Thoracic aorta (tissue), 2 donors: ENCODE results near the gene HHIP. TPM values are rescaled to one million over a fixed set of nuclear protein-coding genes. Genes with fewer than 3 reads are reported as not detected.

Experiments
- ATAC-seq: fragments of 150-250 bp; one replicate; pipeline ENCODE4 v1.8.0; 2017; ENCODE audit warnings: low read depth; ENCODE audit not compliant: insufficient number of reproducible peaks, low FRiP score
- DNase-seq: peaks from one replicate; pipeline ENCODE4 v3.0.0-alpha.2; 2020; ENCODE audit warnings: low spot score
- H3K27ac ChIP-seq, 2 donors: fragments of 200-600 bp; sonication (generic); 1 replicate in 1 of 2; 2 replicates in 1 of 2; pipeline ENCODE4 v1.5.1; 2016; ENCODE audit warnings: mild to moderate bottlenecking in 2 of 2, moderate library complexity in 2 of 2
- H3K27me3 ChIP-seq: fragments of 200-600 bp; sonication (generic); replicated peaks from 2 replicates; pipeline ENCODE4 v1.6.0; 2016; ENCODE audit warnings: mild to moderate bottlenecking; ENCODE audit not compliant: insufficient read depth
- H3K36me3 ChIP-seq: fragments of 200-600 bp; sonication (generic); one replicate; pipeline ENCODE4 v1.5.1; 2016
- H3K4me1 ChIP-seq, 2 donors: fragments of 200-600 bp; sonication (generic); 1 replicate in 1 of 2; 2 replicates in 1 of 2; pipeline versions ENCODE4 v1.5.1 to v1.6.0; 2016; ENCODE audit warnings: low read depth in 2 of 2, mild to moderate bottlenecking in 1 of 2; ENCODE audit not compliant: control insufficient read depth in 1 of 2
- H3K4me3 ChIP-seq: fragments of 200-600 bp; sonication (generic); 2 replicates; pipeline ENCODE4 v1.5.1; 2016; ENCODE audit warnings: mild to moderate bottlenecking
- H3K9me3 ChIP-seq: fragments of 200-600 bp; sonication (generic); 2 replicates; pipeline ENCODE4 v1.5.1; 2016
- total RNA-seq, 2 donors: library from RNA; depleted of rRNA; stranded (reverse); fragments of >200 nt; gene quantifications; one replicate each; pipeline versions ENCODE4 v1.1.0 to v1.2.3, GENCODE V29; 2016
- TF ChIP-seq, protein P1 (sequence below): fragments of 200-600 bp; sonication (generic); IDR thresholded peaks from one replicate; pipeline ENCODE4 v1.5.1; 2019; ENCODE audit warnings: antibody characterized with exemption

HHIP gene, protein sequence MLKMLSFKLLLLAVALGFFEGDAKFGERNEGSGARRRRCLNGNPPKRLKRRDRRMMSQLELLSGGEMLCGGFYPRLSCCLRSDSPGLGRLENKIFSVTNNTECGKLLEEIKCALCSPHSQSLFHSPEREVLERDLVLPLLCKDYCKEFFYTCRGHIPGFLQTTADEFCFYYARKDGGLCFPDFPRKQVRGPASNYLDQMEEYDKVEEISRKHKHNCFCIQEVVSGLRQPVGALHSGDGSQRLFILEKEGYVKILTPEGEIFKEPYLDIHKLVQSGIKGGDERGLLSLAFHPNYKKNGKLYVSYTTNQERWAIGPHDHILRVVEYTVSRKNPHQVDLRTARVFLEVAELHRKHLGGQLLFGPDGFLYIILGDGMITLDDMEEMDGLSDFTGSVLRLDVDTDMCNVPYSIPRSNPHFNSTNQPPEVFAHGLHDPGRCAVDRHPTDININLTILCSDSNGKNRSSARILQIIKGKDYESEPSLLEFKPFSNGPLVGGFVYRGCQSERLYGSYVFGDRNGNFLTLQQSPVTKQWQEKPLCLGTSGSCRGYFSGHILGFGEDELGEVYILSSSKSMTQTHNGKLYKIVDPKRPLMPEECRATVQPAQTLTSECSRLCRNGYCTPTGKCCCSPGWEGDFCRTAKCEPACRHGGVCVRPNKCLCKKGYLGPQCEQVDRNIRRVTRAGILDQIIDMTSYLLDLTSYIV
- under 1 TPM; 0.49 to 0.54 TPM for total RNA-seq

DNA sequence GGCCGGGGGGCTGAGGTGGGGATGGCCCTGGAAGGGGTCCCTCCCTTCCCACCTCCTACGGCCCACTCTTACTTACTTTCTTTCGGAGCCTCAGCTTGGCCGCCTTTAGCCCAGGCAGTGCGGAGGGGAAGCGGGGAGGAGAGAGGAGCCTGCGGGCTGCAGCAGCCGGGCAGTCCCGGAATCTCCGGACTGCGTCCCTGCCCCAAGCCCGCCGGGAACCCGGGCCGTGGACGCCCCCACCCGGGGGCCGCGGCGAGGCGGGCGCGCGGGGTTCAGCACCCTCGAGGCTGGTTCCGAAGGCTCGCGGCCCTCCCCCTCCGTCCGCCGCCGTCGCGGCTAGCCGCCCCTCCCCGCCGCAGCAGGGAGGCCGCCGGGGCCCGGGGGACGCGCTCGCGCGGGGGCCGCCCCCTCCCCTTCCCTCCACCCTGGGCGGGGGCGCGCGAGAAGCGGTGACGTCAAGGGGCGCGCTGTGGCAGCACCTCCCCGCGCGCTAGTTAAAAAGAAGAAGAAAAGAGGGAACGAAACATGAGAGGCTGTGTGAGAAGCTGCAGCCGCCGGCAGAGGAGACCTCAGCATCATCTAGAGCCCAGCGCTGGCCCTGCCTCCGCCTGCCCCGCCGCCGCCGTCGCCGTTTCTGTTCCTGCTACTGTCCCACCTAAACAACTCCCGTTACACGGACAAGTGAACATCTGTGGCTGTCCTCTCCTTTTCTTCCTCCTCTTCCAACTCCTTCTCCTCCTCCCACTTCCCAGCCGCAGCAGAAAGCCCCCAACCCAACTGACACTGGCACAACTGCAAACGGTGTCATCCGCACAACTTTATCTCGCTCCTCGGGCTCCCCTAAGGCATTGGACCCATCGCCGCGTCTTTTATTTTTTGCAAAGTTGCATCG is at the start of gene HHIP:
Gene HHIP, plus strand, starts transcription at position 526 of the 892 bp plus-strand sequence. CDS start 520 bp downstream, outside the sequence.
- no peak for ATAC-seq
- DNase-seq, result no peak
- Histone ChIP-seq H3K27me3 (no peaks in the 10 kb centered on the region), H3K27ac (no peak within 1 kb of the TSS), H3K36me3 (no peaks in the 10 kb centered on the region), H3K4me1 (peaks cover 9 to 13% of the 10 kb centered on the region in 2 donors), H3K9me3 (no peaks in the 10 kb centered on the region), H3K4me3 (peak within 1 kb of the TSS; percentile 76)
- TF ChIP-seq, protein P1, sequence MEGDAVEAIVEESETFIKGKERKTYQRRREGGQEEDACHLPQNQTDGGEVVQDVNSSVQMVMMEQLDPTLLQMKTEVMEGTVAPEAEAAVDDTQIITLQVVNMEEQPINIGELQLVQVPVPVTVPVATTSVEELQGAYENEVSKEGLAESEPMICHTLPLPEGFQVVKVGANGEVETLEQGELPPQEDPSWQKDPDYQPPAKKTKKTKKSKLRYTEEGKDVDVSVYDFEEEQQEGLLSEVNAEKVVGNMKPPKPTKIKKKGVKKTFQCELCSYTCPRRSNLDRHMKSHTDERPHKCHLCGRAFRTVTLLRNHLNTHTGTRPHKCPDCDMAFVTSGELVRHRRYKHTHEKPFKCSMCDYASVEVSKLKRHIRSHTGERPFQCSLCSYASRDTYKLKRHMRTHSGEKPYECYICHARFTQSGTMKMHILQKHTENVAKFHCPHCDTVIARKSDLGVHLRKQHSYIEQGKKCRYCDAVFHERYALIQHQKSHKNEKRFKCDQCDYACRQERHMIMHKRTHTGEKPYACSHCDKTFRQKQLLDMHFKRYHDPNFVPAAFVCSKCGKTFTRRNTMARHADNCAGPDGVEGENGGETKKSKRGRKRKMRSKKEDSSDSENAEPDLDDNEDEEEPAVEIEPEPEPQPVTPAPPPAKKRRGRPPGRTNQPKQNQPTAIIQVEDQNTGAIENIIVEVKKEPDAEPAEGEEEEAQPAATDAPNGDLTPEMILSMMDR, result no peak

- no peak overlapping the region for H3K4me3 ChIP-seq
- TF ChIP-seq, protein P1, result no peak
- H3K4me1 ChIP-seq, result no peaks in the 10 kb centered on the region
- no peaks in the 10 kb centered on the region for H3K27me3 ChIP-seq
- ATAC-seq, result no peak
- H3K27ac ChIP-seq, result no peak overlapping the region
- no peaks in the 10 kb centered on the region for H3K36me3 ChIP-seq
- no peaks in the 10 kb centered on the region for H3K9me3 ChIP-seq
- DNase-seq, result no peak
Measured at GRCh38 chr4:144597171-144597570, 48.8 kb upstream of the HHIP start.

DNA sequence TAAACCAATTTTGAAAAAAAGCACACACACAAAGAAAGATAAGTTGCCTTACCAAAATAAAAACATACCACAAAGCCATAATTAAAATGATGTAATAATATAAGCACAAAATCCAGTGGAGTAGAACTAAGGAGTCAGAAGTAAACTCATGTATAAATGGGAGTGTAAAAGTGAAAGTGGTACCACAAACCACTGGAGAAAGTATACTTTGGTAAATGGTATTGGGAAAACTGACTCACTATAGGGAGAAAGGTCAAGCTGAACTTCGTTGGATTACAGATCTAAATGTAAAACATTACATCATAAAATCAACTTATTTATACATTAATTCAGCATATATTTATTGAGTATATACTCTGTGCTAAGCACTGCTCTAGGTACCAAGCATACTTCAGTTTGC is 46.3 kb upstream of the HHIP start:
- Histone ChIP-seq H3K4me1 (no peaks in the 10 kb centered on the region), H3K27ac (no peak overlapping the region), H3K4me3 (no peak overlapping the region), H3K9me3 (no peaks in the 10 kb centered on the region), H3K27me3 (no peaks in the 10 kb centered on the region), H3K36me3 (no peaks in the 10 kb centered on the region)
- ATAC-seq (no peak), DNase-seq (no peak)
- TF ChIP-seq, protein P1, result no peak

GRCh38 chr4:144611850-144612249 is 34.1 kb upstream of the HHIP start:
- Histone ChIP-seq H3K4me1 (no peaks in the 10 kb centered on the region), H3K9me3 (no peaks in the 10 kb centered on the region), H3K4me3 (no peak overlapping the region), H3K27me3 (no peaks in the 10 kb centered on the region), H3K27ac (no peak overlapping the region), H3K36me3 (no peaks in the 10 kb centered on the region)
- no peak for ATAC-seq
- no peak for DNase-seq
- TF ChIP-seq, protein P1, result no peak
